ACHN (cell line): ENCODE measurements around the gene THOC2.
"Not testable (repeated sequence)": the region's sequence is repeated elsewhere in the genome, so short reads cannot be mapped to it uniquely, and the experiment has no call there.

Source experiments
- DNase-seq: peaks from one replicate; pipeline ENCODE4 v3.0.0-alpha.2; 2015
- in situ Hi-C: cut with HindIII; loops from 2 replicates; pipeline ENCODE4 v1.10.0; 2017; ENCODE audit warnings: low sequenced_read_pairs, low pct_ligation_motif_present, low pct_unique_long_range_greater_than_20kb

Gene THOC2

GRCh38 chrX:123610915-123611314, 121.9 kb downstream of the THOC2 start:
- no peak for DNase-seq
- in situ Hi-C loops: no loop called here

GRCh38 chrX:123607806-123608205, 125.0 kb downstream of the THOC2 start:
- in situ Hi-C loops: no loop called here

GRCh38 chrX:123607270-123607669, 125.6 kb downstream of the THOC2 start:
- DNase-seq: no peak
- in situ Hi-C loops: no loop called here

More at GRCh38 chrX:123607806-123608205, 125.0 kb downstream of the THOC2 start:
- DNase-seq: no peak

GRCh38 chrX:123603491-123603890, 129.4 kb downstream of the THOC2 start:
- in situ Hi-C loops: no loop called here
- DNase-seq: no peak

GRCh38 chrX:123601437-123601836, 131.4 kb downstream of the THOC2 start:
- in situ Hi-C loops: no loop called here

GRCh38 chrX:123600181-123600580, 132.7 kb downstream of the THOC2 start:
- in situ Hi-C loops: no loop called here
- no peak for DNase-seq

More at GRCh38 chrX:123601437-123601836, 131.4 kb downstream of the THOC2 start:
- DNase-seq: no peak

GRCh38 chrX:123590842-123591486, 141.9 kb downstream of the THOC2 start:
- in situ Hi-C loops: no loop called here
- peak; percentile 49 for DNase-seq

- no peak for DNase-seq
- in situ Hi-C loops: no loop called here
Observed at GRCh38 chrX:123588723-123589122, 144.1 kb downstream of the THOC2 start.

GRCh38 chrX:123581586-123581985, 151.3 kb downstream of the THOC2 start:
- in situ Hi-C loops: no loop called here
- DNase-seq: no peak

- in situ Hi-C loops: no loop called here
- no peak for DNase-seq
Observed at GRCh38 chrX:123580792-123581191, 152.1 kb downstream of the THOC2 start.

GRCh38 chrX:123574027-123574426, 158.8 kb downstream of the THOC2 start:
- in situ Hi-C loops, DNase-seq: not testable (repeated sequence)

- in situ Hi-C loops: no loop called here
- DNase-seq: no peak
Observed at GRCh38 chrX:123570011-123570590, 162.8 kb downstream of the THOC2 start.

- in situ Hi-C loops: no loop called here
- DNase-seq: no peak
Observed at GRCh38 chrX:123563167-123563566, 169.7 kb downstream of the THOC2 start.

GRCh38 chrX:123562342-123563146, 170.3 kb downstream of the THOC2 start:
- in situ Hi-C loops: no loop called here
- DNase-seq: no peak

GRCh38 chrX:123561439-123562215, 171.2 kb downstream of the THOC2 start:
- in situ Hi-C loops: no loop called here
- DNase-seq: no peak

GRCh38 chrX:123550829-123551228, 182.0 kb downstream of the THOC2 start:
- in situ Hi-C loops: no loop called here

More at GRCh38 chrX:123550829-123551228, 182.0 kb downstream of the THOC2 start:
- DNase-seq: no peak
